Kidney epithelial cell (primary cell): ENCODE measurements around the gene THBS3. TPM values are rescaled to one million over a fixed set of nuclear protein-coding genes. Genes with fewer than 3 reads are reported as not detected.
A peak's percentile ranks its signal among the peaks of the same experiment; 100 is the strongest.
"Not testable (repeated sequence)": the region's sequence is repeated elsewhere in the genome, so short reads cannot be mapped to it uniquely, and the experiment has no call there.

Source experiments
- DNase-seq: peaks from one replicate; pipeline ENCODE4 v3.0.0-alpha.2; 2010; ENCODE audit warnings: low read depth
- H3K27me3 ChIP-seq: 2 replicates; pipeline ENCODE4 v1.6.0; 2011; ENCODE audit warnings: low read length; ENCODE audit not compliant: control insufficient read depth, insufficient read depth
- H3K36me3 ChIP-seq: 2 replicates; pipeline ENCODE4 v1.5.1; 2011; ENCODE audit warnings: low read length; ENCODE audit not compliant: control insufficient read depth, insufficient read depth
- H3K4me3 ChIP-seq: 2 replicates; pipeline ENCODE4 v1.5.1; 2011; ENCODE audit warnings: low read depth, mild to moderate bottlenecking, control low read depth, low read length
- CTCF ChIP-seq: IDR thresholded peaks from 2 replicates; pipeline ENCODE4 v1.5.1; 2011; ENCODE audit warnings: mild to moderate bottlenecking, moderate library complexity, low read length, control low read depth, inconsistent platforms; ENCODE audit not compliant: insufficient read depth, poor library complexity, severe bottlenecking
- total RNA-seq: library from RNA; depleted of rRNA; stranded (reverse); fragments of >200 nt; gene quantifications from 2 replicates; pipeline ENCODE4 v1.2.3, GENCODE V29; 2015

THBS3 gene
- total RNA-seq, 1 donor from 2014 or later = 51.5 TPM

GRCh38 chr1:155196893-155197638 is 10.6 kb downstream of the THBS3 start:
- DNase-seq = no peak
- no peaks in the 10 kb centered on the region for H3K27me3 ChIP-seq
- H3K4me3 ChIP-seq = no peak overlapping the region
- peaks cover 7% of the 10 kb centered on the region for H3K36me3 ChIP-seq
- no peak for TF ChIP-seq CTCF

- TF ChIP-seq CTCF = no peak
- Histone ChIP-seq H3K36me3 (peaks cover 7% of the 10 kb centered on the region), H3K4me3 (no peak overlapping the region), H3K27me3 (no peaks in the 10 kb centered on the region)
- DNase-seq = no peak
These were observed 11.4 kb downstream of the THBS3 start for GRCh38 chr1:155196103-155196892.

GRCh38 chr1:155195201-155196102 is 12.2 kb downstream of the THBS3 start:
- TF ChIP-seq CTCF = no peak
- no peaks in the 10 kb centered on the region for H3K27me3 ChIP-seq
- peak overlapping the region; percentile 55 for H3K4me3 ChIP-seq
- peaks cover 7% of the 10 kb centered on the region for H3K36me3 ChIP-seq
- DNase-seq = no peak

- H3K36me3 ChIP-seq = not testable (repeated sequence)
These were observed 13.8 kb downstream of the THBS3 start for GRCh38 chr1:155193991-155194240.

GRCh38 chr1:155193275-155193990 is 14.3 kb downstream of the THBS3 start:
- TF ChIP-seq CTCF = peak; percentile 99
- Histone ChIP-seq H3K36me3 (peaks cover 7% of the 10 kb centered on the region), H3K4me3 (peak overlapping the region; percentile 55), H3K27me3 (no peaks in the 10 kb centered on the region)
- no peak for DNase-seq

More at GRCh38 chr1:155193991-155194240, 13.8 kb downstream of the THBS3 start:
- H3K4me3 ChIP-seq = peak overlapping the region; percentile 55
- DNase-seq, H3K27me3 ChIP-seq: not testable (repeated sequence)
